NCI-H146 treated with DMSO at 0.1 percent for 48 hours (cell line): ENCODE results near the gene PM20D1.
"Not testable (repeated sequence)": the region's sequence is repeated elsewhere in the genome, so short reads cannot be mapped to it uniquely, and the experiment has no call there.

Experiments
- DNase-seq: peaks from one replicate; lab custom pipeline; 2025; ENCODE audit not compliant: unreplicated experiment; lab: John Stamatoyannopoulos, UW

The PM20D1 gene

GRCh38 chr1:205843036-205843859, 6.7 kb downstream of the PM20D1 start:
- DNase-seq = no peak

- no peak for DNase-seq
These were observed 7.7 kb downstream of the PM20D1 start for GRCh38 chr1:205842229-205842628.

- DNase-seq = no peak
These were observed 9.6 kb downstream of the PM20D1 start for GRCh38 chr1:205840146-205840923.

GRCh38 chr1:205837382-205837970, 12.5 kb downstream of the PM20D1 start:
- DNase-seq = no peak

- no peak for DNase-seq
These were observed 15.2 kb downstream of the PM20D1 start for GRCh38 chr1:205834751-205835150.

GRCh38 chr1:205832326-205832751, 17.6 kb downstream of the PM20D1 start:
- DNase-seq = no peak

GRCh38 chr1:205827623-205828022, 22.3 kb downstream of the PM20D1 start:
- peak; percentile 65 for DNase-seq

GRCh38 chr1:205826995-205827394, 22.9 kb downstream of the PM20D1 start:
- no peak for DNase-seq

GRCh38 chr1:205826016-205826806, 23.7 kb downstream of the PM20D1 start:
- DNase-seq = no peak

GRCh38 chr1:205824180-205824579, 25.8 kb downstream of the PM20D1 start:
- DNase-seq = no peak

GRCh38 chr1:205823260-205823659, 26.7 kb downstream of the PM20D1 start:
- not testable (repeated sequence) for DNase-seq

- no peak for DNase-seq
These were observed 27.5 kb downstream of the PM20D1 start for GRCh38 chr1:205822397-205822796.

GRCh38 chr1:205817988-205818387, 31.9 kb downstream of the PM20D1 start:
- no peak for DNase-seq

GRCh38 chr1:205817364-205817763, 32.6 kb downstream of the PM20D1 start:
- no peak for DNase-seq

- DNase-seq = peak; percentile 45
These were observed 36.2 kb downstream of the PM20D1 start for GRCh38 chr1:205813755-205814058.

GRCh38 chr1:205812878-205813754, 36.8 kb downstream of the PM20D1 start, which contains the start of gene SLC41A1:
SLC41A1 (minus strand) TSS chr1:205813198; CDS start chr1:205810441, 2,757 bp downstream.
- peak; percentile 77 for DNase-seq

- DNase-seq = no peak
These were observed 37.6 kb downstream of the PM20D1 start for GRCh38 chr1:205812271-205812877.

GRCh38 chr1:205811660-205812059, 38.3 kb downstream of the PM20D1 start:
- DNase-seq = no peak

GRCh38 chr1:205810448-205811157, 39.3 kb downstream of the PM20D1 start:
- DNase-seq = no peak
